SKM-1 treated with dmso at 0.1 percent for 144 hours (cell line): Measurements from ENCODE around the gene MYH15.

Experiments used
- DNase-seq: peaks from one replicate; lab custom pipeline; 2025; ENCODE audit not compliant: unreplicated experiment; lab: John Stamatoyannopoulos, UW

The MYH15 gene

DNA sequence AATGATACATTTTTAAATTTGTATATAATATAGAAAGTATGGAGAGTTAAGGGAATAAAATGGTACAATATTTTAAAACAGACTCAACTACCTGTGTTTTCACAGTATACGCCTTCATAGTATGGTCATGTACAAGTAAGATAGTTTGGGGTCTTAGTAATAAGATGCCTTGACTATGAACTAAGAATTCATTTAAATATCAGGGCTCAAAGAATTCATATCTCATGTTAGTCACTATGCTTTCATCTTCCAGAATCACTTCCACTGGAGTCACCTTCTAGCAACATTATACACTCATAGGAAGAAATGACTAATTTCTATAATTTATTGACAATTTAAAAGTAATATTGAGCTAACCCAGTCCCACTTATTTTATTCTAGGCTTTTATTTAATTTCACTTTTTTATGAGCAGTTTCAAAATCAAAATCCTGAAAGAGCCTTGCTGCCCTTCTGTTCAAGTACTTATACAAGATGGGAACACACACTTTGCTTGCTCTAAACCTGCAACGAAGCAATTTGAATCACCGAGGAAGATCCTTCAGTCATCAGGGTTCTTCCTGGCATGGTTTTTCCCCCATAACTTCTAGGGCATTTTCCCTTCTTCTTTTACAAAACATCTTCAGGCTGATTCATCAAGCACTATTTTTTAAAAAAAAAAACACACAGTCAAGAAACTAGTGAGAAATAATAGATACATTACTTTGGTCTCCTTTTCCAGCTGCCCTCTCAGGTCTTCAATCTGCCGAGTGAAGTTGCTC lies 94.1 kb downstream of the MYH15 start:
- no peak for DNase-seq

DNA sequence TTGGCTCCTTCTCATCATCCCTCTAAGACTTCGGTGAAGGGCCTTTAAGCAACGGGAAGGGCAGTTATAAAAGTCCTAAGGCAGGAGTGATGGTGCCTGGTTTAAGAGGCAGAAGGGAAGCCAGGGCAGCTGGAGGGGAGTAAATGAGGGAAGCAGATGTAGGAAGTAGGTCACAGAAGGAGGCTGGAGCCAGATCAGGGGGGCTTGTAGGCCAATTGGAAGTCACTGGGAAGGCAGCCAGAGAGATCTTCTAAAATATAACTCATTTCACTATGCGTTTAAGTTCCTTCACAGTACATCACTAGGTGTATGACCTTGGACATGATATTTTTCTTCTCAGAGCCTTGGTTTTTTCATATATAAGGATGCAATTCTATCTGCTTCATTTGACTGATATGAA lies 94.7 kb downstream of the MYH15 start:
- no peak for DNase-seq

DNA sequence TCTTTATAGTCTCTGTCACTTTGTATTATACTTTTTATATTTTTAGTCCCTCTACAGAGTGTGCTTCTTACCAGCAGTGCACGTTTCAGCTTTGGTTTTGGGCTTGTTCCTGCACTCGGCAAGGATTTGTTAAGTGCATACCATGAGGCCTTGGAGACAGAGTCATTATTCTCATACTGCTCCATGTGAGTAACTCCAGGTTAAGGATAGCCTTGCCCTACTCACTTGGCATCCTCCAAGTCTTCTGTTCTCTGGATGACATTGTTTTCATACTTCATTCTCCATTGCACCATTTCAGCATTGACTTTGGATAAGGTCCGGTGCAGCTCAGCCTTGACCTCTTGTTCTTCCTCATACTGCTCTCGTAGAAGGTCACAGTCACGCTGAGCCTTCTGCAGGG lies 96.4 kb downstream of the MYH15 start:
- no peak for DNase-seq

DNA sequence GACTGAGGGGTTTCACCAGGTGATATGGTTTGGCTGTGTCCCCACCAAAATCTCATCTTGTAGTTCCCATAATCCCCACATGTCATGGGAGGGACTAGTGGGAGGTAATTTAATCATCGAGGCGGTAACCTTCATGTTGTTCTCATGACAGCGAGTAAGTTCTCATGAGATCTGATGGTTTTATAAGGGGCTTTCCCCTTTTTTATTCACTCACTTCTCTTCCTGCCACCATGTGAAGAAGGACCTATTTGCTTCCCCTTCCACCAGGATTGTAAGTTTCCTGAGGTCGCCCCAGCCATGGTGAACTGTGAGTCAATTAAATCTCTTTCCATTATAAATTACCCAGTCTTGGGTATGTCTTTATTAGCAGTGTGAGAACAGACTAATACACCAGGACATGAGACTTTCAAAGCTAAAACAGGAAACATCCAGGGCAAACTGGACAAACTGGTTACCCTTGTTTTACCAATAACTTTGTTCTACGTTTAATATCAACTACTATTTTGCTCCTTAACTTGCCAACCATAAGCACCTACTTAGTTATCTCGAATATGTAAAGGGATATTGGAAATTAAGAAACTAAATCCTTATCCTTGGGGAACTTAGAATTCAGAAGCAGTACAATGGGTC lies 98.2 kb downstream of the MYH15 start:
- no peak for DNase-seq

DNA sequence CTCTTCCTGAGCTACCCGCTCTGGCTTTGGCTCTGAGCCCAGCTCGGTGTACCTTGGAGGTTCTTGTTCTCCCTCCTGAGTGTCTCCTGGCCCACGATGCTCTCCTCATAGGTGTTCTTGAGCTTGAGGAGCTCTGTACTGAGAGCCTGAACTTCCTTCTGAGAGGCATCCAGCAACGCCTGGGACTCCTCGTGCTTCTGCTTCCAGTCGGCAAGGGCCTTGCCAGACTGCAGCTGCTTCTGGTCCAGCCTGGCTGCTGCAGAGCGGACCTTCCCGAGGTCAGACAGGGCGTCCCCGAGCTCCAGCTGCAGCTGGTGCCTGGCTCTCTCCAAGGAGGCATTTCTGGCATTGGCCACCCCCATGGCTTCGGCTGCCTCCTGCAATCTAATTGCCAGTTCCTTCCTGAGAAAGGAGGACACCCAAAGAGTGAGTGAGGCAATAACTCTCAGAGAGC lies 99.8 kb downstream of the MYH15 start:
- DNase-seq = no peak

DNA sequence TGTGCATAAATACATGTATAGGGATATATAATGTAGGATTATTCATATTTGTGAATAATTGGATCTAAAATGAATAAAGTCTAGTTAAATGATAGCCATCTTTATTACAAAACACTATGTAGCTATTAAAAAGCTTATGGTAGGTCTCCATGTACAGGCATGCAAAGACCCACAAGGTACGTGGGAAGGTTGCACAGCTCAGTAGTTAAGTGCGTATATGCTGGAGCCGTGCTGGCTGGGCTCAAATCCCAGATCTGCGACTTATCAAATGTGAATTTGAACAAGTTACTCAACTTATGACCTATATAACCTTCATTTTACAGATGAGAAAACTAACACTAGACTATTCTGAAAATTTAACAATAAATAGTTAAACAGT lies 100.6 kb downstream of the MYH15 start:
- no peak for DNase-seq

DNA sequence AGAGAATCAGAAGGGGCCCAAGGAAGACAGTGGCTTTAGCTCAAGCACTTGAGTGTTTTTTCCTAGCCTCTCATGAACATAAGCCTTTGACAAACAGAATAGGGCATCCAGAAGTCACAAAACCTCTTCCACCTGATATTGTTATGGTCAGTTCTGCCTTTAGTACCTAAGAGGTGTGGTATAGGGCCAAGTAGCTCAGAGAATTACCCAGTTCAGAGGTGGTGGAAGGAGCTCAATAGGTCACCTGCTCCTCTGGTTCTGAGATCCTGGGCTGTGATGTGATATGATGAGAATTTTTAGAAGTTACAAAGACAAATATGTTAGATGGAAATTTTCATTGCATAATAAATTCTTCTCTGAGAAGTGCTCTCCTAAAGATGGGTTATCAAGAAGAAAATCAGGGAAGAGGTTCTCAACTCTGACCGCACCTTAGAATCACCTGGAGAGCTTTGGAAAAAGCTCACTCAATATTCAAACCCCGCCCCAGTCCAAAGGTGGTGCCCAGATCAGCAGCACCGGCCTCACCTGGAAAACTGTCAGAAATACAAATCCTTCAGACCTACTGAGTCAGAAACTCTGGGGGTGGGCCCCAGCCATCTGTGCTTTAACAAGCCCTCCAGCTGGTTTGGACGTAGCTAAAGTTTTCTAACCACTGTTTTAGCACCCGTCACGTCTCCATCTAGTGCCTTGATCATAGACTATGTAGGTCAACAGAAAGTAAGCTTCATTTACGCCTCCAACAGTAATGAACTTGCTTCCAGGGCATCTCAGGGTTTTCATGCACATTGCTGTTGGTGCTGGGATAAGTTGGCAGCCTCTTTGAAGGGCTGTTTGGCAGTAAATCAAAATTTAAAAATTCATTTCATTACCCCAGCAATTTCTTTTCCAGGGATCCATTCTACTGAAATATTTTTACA lies 101.3 kb downstream of the MYH15 start:
- no peak for DNase-seq

DNA sequence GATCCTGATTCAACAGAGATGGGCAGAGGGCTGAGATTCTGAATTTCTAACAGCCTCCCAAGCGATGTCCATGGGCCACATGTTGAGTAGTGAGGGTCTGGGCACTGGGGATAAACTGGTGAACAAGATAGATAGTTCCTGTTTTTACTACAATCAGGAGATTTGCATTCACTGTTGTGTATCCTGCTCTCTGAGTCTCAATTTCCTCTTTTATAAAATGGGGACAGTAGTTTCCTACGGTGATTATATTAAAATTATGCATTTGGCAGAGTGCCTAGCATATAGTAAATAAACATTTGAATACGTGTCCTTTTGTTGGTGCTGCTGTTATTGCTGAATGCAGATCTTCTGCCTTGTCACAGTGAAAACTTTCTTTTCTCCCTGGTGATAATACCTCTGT lies 102.5 kb downstream of the MYH15 start:
- peak; percentile 52 for DNase-seq

DNA sequence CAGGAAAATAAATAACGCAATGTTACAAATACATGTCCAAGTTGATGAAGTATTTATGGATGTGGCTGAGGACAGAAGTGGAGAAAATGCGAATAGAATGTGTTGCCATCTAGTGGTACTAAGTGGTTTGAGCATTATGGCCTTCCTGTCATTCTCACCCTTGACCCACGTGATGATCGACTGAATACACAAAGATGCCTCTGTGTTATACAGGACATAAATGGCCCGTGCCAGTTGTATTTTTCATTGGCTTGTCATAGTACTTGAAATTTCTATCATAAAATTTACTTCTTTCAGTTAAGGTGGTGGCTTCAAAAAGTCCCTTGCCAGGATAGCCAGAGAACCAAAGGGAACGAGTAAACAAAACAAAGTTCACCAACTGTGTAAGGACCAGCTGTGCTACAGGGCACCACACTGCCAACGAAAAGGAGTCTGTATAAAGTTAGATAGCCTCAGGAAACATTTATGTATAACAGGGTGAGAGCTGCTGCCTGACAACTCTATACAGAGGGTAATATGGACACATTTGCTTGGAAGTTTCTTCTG lies 103.7 kb downstream of the MYH15 start:
- peak; percentile 88 for DNase-seq

DNA sequence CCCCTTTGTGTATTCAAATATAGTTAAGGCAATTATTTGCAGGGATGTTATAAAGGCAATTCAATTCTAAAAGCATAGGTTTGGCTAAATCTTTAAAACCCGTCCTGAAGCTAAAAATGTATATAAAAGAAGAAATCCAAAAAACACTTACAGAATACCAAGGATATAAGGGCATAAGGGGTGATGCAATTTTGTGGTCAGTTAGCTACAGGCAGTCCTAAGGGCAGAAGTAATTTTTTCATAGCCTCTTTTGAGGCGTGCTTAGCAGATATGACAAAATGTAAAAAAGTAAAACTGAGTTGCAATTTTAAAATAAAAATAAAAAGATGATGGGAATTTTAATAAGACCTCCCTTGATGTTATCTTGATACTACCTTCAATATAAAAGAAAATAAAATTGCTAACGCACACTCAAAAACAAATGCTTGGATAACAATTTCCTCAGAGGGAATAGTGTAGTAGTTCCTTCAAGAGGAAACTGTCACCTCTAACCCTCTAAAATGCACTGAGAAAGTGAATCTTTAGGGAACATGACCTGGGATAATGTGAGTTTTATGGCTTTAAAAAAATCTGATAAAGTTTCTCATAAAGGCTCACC lies 104.2 kb downstream of the MYH15 start:
- peak; percentile 74 for DNase-seq

DNA sequence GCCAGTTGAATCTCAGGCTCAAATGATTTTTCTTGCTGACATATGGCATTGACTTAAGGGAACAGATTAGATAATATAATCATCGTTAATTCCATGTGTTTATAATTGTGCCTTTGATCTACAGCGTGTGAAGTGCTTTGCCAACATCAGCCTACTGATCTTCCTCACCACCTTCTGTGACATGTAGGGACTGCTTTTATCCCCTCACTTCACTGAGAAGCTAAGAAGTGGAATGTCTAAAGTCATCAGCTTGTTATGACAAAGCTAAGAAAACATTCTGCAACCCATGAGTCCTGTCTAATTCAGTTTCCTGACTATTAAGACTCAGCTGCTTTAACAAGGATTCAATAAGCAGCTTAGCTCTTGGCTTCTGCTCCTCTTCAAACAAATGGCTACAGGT lies 106.0 kb downstream of the MYH15 start:
- DNase-seq = no peak

DNA sequence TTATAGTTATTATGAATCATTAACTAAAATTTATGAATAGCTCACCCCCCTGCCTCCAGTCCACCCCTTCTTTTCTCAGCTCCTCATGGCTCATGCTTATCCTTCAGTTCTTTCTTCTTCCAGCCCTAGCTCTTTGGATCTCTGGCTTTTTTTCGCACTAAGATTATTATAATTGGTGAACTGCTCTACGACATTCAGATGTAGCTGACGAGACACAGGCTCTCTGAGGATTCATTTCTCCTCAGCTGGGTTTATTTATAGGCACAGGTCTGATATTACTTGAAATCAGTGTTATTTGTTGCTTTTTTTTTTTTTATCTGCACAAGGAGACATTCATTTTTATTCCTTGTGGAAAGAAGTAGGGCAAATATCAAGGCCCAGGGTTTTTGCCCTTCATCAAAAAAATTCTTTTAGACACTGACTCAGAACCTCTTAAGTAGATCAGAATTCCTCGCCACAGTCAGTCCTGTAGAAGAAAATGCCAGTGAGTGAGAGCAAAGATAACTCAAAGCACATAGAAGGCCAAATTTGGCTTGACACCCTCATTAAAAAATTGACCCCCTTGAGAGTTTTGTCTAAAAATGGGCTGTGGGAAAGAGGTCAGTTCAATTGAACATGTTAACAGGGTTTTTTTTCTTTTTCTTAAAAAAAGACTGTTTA lies 106.6 kb downstream of the MYH15 start:
- DNase-seq = no peak

DNA sequence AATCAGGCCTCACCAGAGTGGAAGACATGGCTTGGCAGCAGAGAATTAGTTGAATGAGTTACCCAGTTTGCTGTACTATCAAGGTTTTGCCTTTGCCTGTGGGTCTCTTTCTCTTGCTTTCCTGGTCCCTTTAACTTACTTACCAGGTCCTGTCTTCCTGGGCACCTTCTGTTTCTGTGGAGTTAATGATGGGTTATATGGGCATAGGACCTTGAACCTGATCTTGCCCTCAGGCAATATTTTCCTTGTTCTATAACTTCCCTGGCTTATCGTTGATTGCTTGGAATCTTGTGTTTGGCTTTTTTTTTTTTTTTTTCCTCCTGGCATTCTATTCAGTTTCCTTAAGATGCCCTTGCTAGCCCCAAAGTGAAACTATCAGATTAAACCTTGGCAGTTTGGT lies 107.2 kb downstream of the MYH15 start:
- DNase-seq = no peak

DNA sequence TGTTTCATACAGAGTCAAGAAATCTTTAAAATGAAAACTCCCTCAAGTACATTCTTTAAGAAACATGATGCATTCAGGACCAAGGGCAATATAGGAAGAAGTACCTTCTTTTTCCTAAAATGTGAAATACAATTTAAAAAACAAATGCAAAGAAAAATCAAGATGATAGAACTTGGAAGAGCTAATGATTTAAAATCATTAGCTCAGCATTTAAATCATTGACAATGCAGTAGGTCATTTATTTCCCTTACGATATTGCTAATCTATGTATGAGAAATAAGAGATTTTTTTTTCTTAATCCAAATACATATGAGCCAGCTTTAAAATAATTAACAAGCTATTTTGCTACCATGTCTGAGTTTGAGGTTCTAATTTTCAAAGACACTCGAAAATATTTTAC lies 108.6 kb downstream of the MYH15 start:
- no peak for DNase-seq

DNA sequence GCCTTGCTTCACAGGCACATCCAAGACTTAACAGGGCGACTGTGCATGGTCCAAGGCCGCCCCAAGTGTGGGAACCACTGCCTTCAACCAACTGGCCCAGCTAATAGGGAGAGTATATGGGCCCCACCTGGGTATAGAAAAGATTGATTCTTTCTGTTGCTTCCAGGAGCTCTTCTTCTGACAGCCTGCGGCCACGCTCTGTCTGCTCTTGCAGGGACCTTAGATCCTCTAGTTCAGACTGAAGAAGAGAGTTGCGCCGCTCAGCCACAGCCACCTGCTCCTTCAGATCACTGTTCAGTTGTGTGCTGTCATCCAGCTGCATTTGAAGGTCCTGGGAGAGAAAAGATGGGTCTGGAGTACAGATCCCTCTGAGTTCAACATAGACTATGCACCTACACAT lies 111.9 kb downstream of the MYH15 start:
- no peak for DNase-seq

DNA sequence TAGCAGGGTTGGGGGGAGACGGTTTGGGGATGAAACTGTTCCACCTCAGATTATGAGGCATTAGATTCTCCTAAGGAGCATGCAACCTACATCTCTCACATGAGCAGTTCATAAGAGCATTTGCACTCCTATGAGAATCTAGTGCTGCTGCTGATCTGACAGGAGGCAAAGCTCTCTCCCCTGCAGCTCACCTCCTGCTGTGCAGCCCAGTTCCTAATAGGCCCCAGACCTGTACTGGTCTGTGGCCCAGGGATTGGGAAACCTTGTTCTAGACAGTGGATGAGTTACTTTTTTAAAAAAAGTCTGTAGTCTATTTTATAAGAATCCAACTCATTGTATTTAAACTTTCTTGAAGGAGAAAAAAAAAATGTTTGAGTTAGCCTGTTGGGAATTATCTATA lies 114.1 kb downstream of the MYH15 start:
- no peak for DNase-seq

DNA sequence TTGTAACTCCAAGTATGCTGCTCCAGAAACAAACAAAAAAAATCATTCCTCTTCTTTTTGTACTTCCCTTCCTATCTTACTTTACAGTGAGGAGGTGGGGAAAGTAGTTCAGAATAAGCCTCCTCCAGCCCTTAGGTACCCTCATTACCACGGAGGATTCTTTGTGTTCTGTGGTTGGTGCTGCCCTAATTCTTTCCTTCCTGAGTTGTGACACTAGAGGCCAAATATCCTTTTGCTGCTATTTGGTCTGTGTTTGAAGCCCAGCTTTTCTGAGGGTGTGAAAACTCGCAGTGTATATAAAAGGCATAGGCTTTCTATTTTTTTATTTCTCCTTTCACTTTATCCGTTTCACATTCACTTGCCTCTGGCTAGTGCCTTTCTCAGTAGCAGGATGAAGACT lies 115.8 kb downstream of the MYH15 start:
- DNase-seq = peak; percentile 20

DNA sequence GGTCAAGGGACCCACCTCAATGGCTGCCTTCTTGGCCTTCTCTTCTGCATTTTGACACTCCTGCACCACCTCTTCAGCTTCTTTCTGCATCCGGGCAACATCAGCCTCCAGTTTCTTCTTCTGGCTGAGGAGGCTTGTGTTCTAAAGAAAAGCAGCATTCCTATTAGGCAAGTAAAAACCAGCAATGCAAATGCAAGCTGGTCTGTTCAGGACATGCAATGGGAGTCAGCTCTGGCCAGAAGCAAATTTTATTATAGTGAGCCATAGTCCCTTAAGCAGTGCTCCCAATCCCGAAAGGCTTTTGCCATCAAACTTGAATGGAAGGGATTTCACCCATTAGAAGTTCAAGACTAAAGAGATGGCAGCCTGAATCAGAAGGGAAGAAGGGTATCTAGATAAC lies 116.4 kb downstream of the MYH15 start:
- no peak for DNase-seq

DNA sequence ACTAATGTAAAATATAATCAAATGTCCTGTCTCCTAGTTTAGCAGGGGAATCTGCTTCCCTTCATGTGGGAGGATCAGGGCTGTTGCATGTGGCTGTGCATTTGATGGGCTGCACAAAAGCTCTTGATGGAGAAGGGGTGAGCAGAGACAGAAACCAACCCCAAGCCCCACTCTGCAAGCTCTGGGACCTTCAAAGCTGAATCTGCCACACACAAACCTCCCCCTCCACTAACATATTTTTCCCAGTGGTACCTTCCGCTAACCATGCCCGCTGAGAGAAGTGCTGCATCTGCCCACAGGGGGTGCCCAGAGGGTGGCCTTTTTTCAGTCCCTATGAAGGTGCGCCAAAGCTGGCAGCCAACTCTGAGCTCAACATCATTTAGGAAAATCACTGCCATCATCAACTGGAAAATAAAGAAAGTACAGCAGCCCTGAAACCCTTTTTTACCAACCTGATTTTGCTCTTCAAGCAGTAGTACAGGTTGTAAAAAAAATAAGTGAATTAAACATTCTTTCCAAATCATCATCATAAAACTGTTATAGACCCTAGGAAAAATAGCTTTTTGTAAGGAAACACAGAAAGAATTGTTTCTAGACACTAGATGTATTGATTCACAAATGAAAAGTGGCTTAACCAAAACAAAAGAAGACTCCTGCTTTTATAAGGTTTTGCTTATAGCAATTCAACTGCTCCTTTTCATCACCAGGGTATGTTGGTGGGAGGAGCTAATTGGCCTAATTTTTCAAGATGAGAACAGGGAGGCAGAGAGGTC lies 117.1 kb downstream of the MYH15 start:
- DNase-seq = no peak
